Retinal pigment epithelial cell (primary cell): Measurements from ENCODE around the gene ZYG11A.

Source experiments
- DNase-seq: peaks from one replicate; pipeline ENCODE4 v3.0.0-alpha.2; 2010; ENCODE audit warnings: low read depth
- H3K4me3 ChIP-seq: 2 replicates; pipeline ENCODE4 v1.5.1; 2011; ENCODE audit warnings: mild to moderate bottlenecking, low read length, control low read depth, moderate library complexity
- CTCF ChIP-seq: conservative IDR thresholded peaks from 2 replicates; pipeline ENCODE4 v1.5.1; 2011; ENCODE audit warnings: low read depth, low read length, control low read depth, inconsistent platforms

ZYG11A gene

GRCh38 chr1:52927212-52928014 is 84.9 kb downstream of the ZYG11A start, which contains the start of gene SCP2:
Gene SCP2 (plus strand): TSS chr1:52927276. CDS start chr1:52927397, 121 bp downstream.
- no peak for DNase-seq
- H3K4me3 ChIP-seq, result peak within 1 kb of the TSS; percentile 75
- no peak for TF ChIP-seq CTCF

GRCh38 chr1:52928015-52928404 is 85.5 kb downstream of the ZYG11A start:
- peak overlapping the region; percentile 75 for H3K4me3 ChIP-seq
- no peak for DNase-seq
- TF ChIP-seq CTCF, result no peak

GRCh38 chr1:52929019-52929418 is 86.5 kb downstream of the ZYG11A start:
- no peak for TF ChIP-seq CTCF
- no peak overlapping the region for H3K4me3 ChIP-seq
- no peak for DNase-seq

GRCh38 chr1:52937433-52938182 is 95.0 kb downstream of the ZYG11A start:
- H3K4me3 ChIP-seq, result no peak overlapping the region
- no peak for TF ChIP-seq CTCF
- DNase-seq, result no peak

GRCh38 chr1:52938183-52938451 is 95.6 kb downstream of the ZYG11A start:
- no peak overlapping the region for H3K4me3 ChIP-seq
- DNase-seq, result no peak
- no peak for TF ChIP-seq CTCF

- no peak for DNase-seq
- no peak overlapping the region for H3K4me3 ChIP-seq
- no peak for TF ChIP-seq CTCF
Measured at GRCh38 chr1:52943876-52944416, 101.4 kb downstream of the ZYG11A start.

GRCh38 chr1:52944566-52944965 is 102.0 kb downstream of the ZYG11A start:
- no peak for DNase-seq
- no peak for TF ChIP-seq CTCF
- no peak overlapping the region for H3K4me3 ChIP-seq
